NCI-H748 (cell line): ENCODE results near the gene CYP2S1.
"Not testable (repeated sequence)": the region's sequence is repeated elsewhere in the genome, so short reads cannot be mapped to it uniquely, and the experiment has no call there.

Experiments used
- DNase-seq: peaks from one replicate; lab custom pipeline; 2025; ENCODE audit not compliant: unreplicated experiment; lab: John Stamatoyannopoulos, UW

CYP2S1 gene

GRCh38 chr19:41225238-41226052, 32.4 kb downstream of the CYP2S1 start:
- no peak for DNase-seq

- peak; percentile 18 for DNase-seq
Observed at GRCh38 chr19:41226053-41226873, 33.2 kb downstream of the CYP2S1 start.

GRCh38 chr19:41226874-41227390, 33.9 kb downstream of the CYP2S1 start:
- no peak for DNase-seq

GRCh38 chr19:41228486-41228885, 35.5 kb downstream of the CYP2S1 start:
- DNase-seq = no peak

- DNase-seq = not testable (repeated sequence)
Observed at GRCh38 chr19:41229338-41229737, 36.3 kb downstream of the CYP2S1 start.

GRCh38 chr19:41230067-41230857, 37.2 kb downstream of the CYP2S1 start:
- DNase-seq = no peak

GRCh38 chr19:41232686-41233085, 39.7 kb downstream of the CYP2S1 start:
- no peak for DNase-seq

GRCh38 chr19:41233748-41234240, 40.8 kb downstream of the CYP2S1 start:
- no peak for DNase-seq

- DNase-seq = no peak
Observed at GRCh38 chr19:41234512-41235168, 41.6 kb downstream of the CYP2S1 start.

- no peak for DNase-seq
Observed at GRCh38 chr19:41235480-41235879, 42.5 kb downstream of the CYP2S1 start.

GRCh38 chr19:41238244-41238643, 45.2 kb downstream of the CYP2S1 start:
- no peak for DNase-seq

- DNase-seq = no peak
Observed at GRCh38 chr19:41239363-41239762, 46.3 kb downstream of the CYP2S1 start.

GRCh38 chr19:41239961-41240574, 47.0 kb downstream of the CYP2S1 start:
- DNase-seq = no peak

- no peak for DNase-seq
Observed at GRCh38 chr19:41241859-41242258, 48.8 kb downstream of the CYP2S1 start.

- no peak for DNase-seq
Observed at GRCh38 chr19:41244117-41244516, 51.1 kb downstream of the CYP2S1 start.

- DNase-seq = no peak
Observed at GRCh38 chr19:41245843-41246242, 52.8 kb downstream of the CYP2S1 start.

GRCh38 chr19:41248895-41249294, 55.9 kb downstream of the CYP2S1 start:
- DNase-seq = no peak

- DNase-seq = no peak
Observed at GRCh38 chr19:41249707-41250423, 56.8 kb downstream of the CYP2S1 start.

GRCh38 chr19:41253660-41254059, 60.6 kb downstream of the CYP2S1 start:
- DNase-seq = no peak
